GM12872 (cell line): ENCODE results near the gene ARFGEF2.

ENCODE experiments used
- TF ChIP-seq, protein P1 (sequence below): IDR thresholded peaks from 3 replicates; pipeline ENCODE4 v1.5.1; 2011; ENCODE audit warnings: low read depth, mild to moderate bottlenecking, low read length, moderate library complexity; ENCODE audit not compliant: insufficient read depth

ARFGEF2 gene

DNA sequence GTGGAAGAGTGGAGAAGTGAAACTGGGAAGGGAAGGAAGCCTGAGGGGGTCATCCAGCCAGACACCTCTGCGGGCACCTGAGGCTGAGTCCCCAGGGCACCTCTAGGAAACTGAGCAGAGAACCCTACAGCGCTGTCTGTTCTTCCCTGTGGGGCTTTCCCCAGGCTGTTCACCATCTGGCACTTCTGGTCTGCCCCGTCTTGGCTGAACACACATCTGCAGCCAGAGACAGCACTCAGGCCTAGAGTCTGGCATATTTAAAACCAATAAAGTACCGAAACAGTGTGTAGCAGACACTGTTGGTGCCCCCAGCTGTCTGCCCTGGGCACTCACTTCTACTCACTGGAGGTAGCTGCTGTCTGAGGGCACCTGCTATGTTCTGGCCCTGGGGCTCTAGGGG, 9.4 kb upstream of the ARFGEF2 start:
- TF ChIP-seq, protein P1, sequence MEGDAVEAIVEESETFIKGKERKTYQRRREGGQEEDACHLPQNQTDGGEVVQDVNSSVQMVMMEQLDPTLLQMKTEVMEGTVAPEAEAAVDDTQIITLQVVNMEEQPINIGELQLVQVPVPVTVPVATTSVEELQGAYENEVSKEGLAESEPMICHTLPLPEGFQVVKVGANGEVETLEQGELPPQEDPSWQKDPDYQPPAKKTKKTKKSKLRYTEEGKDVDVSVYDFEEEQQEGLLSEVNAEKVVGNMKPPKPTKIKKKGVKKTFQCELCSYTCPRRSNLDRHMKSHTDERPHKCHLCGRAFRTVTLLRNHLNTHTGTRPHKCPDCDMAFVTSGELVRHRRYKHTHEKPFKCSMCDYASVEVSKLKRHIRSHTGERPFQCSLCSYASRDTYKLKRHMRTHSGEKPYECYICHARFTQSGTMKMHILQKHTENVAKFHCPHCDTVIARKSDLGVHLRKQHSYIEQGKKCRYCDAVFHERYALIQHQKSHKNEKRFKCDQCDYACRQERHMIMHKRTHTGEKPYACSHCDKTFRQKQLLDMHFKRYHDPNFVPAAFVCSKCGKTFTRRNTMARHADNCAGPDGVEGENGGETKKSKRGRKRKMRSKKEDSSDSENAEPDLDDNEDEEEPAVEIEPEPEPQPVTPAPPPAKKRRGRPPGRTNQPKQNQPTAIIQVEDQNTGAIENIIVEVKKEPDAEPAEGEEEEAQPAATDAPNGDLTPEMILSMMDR = peak; percentile 33; the same call in 1 of the 3 replicates

DNA sequence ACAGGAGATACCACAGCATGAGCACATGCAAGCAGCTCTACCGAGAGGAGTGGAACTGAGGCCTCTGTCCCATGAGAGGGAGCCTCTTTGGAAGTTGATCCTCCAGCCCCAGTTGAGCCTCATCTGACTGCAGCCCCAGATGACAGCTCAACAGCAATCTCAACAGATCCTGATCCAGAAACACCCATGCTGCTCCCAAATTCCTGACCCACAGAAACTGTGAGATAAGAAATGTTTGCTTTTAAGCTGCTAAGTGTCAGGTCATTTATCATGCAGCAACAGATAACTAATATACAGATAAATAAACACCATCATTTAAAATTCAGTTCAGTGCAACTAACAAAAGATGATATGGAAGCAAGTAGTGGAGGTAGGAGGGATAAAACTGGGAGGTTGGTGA, 4.8 kb upstream of the ARFGEF2 start:
- TF ChIP-seq, protein P1 = no peak

DNA sequence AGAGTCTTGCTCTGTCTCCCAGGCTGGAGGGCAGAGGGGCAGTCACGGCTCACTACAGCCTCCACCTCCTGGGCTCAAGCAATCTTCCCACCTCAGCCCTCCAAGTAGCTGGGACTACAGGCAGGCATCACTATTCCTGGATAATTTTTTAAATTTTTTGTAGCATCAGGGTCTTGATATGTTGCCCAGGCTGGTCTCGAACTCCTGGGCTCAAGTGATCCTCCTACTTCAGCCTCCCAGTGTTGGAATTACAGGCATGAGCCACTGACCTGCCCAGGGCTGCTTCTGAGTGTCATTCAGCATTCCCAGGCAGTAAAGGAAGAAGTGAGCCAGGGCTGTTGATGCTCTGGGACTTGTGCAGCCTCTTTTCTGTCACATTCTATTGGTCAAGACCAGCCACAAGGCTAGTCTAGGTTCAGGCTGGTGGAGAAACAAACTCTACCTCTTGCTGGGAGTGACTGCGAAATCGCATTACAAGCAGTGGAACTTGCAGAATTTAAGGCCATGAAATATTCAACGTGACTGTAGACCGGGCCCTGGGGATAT, 2.1 kb upstream of the ARFGEF2 start:
- TF ChIP-seq, protein P1 = no peak

DNA sequence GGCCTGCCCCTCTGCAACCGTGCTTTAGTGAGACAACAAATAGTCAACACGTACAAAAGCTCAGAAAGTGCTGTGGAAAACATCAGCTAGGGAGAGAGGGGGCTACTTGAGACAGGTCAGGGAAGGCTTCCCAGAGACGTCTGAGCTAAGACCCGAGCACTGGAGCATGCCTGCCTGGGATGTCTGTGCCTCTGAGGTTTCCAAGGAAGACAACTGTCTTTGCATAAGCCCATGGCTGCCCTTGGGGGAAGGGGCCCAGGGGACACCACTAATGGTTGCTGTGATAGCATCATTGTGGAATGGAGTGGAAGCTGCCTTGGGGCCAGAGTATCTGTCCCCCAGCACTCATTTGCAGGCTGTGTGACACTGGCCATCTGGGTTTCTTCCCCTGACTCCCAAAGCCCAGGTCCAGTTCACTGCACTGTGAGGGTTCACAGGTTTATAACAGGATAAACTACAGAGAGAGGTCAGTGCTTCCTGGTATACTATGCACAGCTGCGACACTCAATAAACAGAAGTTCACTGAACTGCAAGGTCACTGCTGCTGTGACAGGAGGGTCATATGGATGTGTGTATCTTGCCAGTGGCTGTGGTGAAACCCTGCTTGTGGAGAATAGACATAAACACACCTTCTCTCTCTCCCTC, 1.5 kb upstream of the ARFGEF2 start:
- TF ChIP-seq, protein P1 = no peak

DNA sequence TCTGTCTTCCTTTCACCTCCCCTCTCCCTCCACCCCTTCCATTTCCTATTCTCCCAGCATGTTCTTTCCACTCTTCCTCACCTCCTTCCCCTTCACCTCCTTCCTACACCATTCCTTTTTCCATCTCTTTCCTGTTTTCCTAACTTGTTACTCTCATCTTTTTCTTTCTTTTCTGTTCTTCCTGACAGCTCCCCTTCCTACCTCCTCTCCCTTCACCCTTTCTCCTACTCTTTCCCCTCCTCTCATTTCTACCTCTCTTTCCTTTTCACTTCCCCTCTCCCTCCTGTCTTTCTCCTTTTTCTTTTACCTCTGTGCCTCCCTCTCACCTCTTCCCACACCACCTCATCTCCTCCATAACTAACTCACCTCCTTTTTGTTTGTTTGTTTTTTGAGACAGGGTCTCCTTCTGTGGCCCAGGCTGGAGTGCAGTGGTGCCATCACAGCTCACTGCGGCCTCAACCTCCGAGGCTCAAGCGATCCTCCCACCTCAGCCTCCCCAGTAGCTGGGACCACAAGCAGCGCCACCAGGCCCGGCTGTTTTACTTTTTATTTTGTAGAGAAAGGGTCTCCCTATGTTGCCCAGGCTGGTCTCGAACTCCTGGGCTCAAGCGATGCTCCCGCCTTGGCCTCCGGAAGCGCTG, 864 bp upstream of the ARFGEF2 start:
- TF ChIP-seq, protein P1 = no peak

DNA sequence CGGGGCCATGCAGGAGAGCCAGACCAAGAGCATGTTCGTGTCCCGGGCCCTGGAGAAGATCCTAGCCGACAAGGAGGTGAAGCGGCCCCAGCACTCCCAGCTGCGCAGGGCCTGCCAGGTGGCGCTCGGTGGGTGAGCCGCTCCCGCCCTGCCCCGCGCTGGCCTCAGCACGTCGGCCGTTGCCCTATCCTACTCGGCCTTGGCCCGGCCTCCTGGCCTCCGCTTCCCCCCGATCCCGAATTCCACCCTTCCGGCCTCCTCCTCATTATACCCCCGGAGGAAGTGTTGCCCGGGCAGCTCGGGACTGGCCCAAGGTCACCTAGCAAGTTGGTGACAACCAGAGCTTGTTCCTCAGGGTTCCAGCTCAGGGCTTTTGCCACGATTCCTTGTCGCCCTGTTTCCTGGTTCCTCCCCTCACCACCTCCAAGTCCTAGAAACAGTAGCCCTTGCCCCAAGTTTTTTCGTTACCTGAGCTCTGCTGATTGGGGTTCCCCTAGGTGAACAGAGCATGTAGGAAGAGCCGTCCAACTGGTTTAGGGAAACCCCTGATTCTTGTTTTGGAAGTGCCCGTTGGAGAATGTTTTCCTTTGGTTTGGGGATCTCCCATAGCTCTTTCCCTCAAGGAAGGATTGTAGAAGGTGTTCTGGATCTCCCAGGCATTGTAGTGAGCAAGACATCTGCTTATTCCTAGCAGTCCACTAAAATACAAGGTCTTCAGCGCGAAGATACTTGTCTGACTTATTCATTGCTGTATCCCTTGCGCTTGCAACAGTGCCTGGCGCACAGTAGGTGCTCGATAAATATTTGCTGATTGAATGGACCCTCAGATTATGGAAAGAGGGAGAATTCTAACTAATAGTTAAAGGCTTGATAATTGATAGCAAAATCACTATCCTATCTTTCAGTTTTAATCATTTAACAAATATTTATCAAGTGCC, 641 bp downstream of the ARFGEF2 start:
- TF ChIP-seq, protein P1 = no peak

DNA sequence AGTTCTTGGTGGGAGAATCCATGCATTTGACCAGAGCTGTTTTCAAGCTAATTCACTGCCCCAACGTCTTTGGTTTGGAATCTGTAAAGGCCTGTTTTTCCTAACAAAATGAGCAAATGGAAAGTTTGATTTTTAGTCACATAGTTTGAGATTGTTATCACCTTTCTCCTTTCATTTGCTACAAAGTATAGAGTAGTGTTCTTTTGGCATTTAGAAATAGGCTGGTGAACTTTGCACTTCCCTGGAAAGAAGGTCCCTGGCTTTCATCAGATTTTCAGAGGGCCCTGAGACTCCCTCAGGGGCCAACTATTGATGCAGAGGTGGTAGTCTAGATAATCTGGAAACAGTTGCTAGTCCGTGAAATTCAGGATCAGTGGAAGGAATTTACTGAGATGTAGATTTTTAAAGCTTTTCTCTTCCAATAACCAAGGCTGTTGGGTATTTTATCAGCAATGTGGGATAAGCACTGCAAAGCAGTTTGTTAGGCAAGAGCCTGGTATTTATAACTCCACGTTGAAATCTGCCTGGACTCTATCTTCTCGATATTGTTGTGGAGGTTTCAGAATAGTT, 1.7 kb downstream of the ARFGEF2 start:
- TF ChIP-seq, protein P1 = no peak
